HepG2 (cell line): ENCODE measurements around the gene CDKL5.

Experiments used
- THYN1 ChIP-seq: sonication (generic); formaldehyde crosslinking; IDR thresholded peaks from 2 replicates; pipeline ENCODE4 v1.8.1; 2023; ENCODE audit warnings: low read depth, mild to moderate bottlenecking, moderate library complexity, missing genetic modification reagents, borderline replicate concordance
- ZSCAN30 ChIP-seq: sonication (generic); formaldehyde crosslinking; IDR thresholded peaks from 2 replicates; pipeline ENCODE4 v1.5.0; 2020; ENCODE audit warnings: mild to moderate bottlenecking, missing genetic modification reagents
- TF ChIP-seq, protein P1 (sequence below): IDR thresholded peaks from 2 replicates; pipeline ENCODE4 v1.6.1; 2012; ENCODE audit warnings: low read depth, low read length, improper control_type of control experiment

- no peak for TF ChIP-seq ZSCAN30
- TF ChIP-seq, protein P1, sequence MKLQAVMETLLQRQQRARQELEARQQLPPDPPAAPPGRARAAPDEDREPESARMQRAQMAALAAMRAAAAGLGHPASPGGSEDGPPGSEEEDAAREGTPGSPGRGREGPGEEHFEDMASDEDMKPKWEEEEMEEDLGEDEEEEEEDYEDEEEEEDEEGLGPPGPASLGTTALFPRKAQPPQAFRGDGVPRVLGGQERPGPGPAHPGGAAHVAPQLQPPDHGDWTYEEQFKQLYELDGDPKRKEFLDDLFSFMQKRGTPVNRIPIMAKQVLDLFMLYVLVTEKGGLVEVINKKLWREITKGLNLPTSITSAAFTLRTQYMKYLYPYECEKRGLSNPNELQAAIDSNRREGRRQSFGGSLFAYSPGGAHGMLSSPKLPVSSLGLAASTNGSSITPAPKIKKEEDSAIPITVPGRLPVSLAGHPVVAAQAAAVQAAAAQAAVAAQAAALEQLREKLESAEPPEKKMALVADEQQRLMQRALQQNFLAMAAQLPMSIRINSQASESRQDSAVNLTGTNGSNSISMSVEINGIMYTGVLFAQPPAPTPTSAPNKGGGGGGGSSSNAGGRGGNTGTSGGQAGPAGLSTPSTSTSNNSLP: no peak
- TF ChIP-seq THYN1 (CRISPR knock-in tag): no peak
These were observed 149.2 kb downstream of the CDKL5 start for GRCh38 chrX:18574591-18574990.
